NCI-H524 treated with DMSO at 0.1 percent for 48 hours (cell line): ENCODE data around the gene TFAP2C.

Source experiments
- DNase-seq: peaks from one replicate; lab custom pipeline; 2025; lab: John Stamatoyannopoulos, UW

Gene TFAP2C

GRCh38 chr20:56628873-56629463 is at the start of gene TFAP2C:
Gene TFAP2C (plus strand): TSS chr20:56629306. CDS start chr20:56629545, 239 bp downstream.
- no peak for DNase-seq

- DNase-seq, result no peak
Observed at GRCh38 chr20:56580226-56580625, 48.9 kb upstream of the TFAP2C start.

- no peak for DNase-seq
Observed at GRCh38 chr20:56581701-56582100, 47.4 kb upstream of the TFAP2C start.

GRCh38 chr20:56582542-56582941 is 46.6 kb upstream of the TFAP2C start:
- DNase-seq, result no peak

- DNase-seq, result no peak
Observed at GRCh38 chr20:56584916-56585315, 44.2 kb upstream of the TFAP2C start.

GRCh38 chr20:56587307-56588041 is 41.6 kb upstream of the TFAP2C start:
- DNase-seq, result no peak

- no peak for DNase-seq
Observed at GRCh38 chr20:56588996-56589395, 40.1 kb upstream of the TFAP2C start.

GRCh38 chr20:56589633-56590032 is 39.5 kb upstream of the TFAP2C start:
- no peak for DNase-seq

- no peak for DNase-seq
Observed at GRCh38 chr20:56590888-56591287, 38.2 kb upstream of the TFAP2C start.

GRCh38 chr20:56592211-56592610 is 36.9 kb upstream of the TFAP2C start:
- DNase-seq, result no peak

- no peak for DNase-seq
Observed at GRCh38 chr20:56592817-56593216, 36.3 kb upstream of the TFAP2C start.

- DNase-seq, result no peak
Observed at GRCh38 chr20:56595746-56596475, 33.2 kb upstream of the TFAP2C start.

GRCh38 chr20:56601166-56601565 is 27.9 kb upstream of the TFAP2C start:
- DNase-seq, result no peak

GRCh38 chr20:56604673-56605072 is 24.4 kb upstream of the TFAP2C start:
- no peak for DNase-seq

- no peak for DNase-seq
Observed at GRCh38 chr20:56605261-56605996, 23.7 kb upstream of the TFAP2C start.

- no peak for DNase-seq
Observed at GRCh38 chr20:56606174-56606945, 22.7 kb upstream of the TFAP2C start.

- no peak for DNase-seq
Observed at GRCh38 chr20:56607061-56607704, 21.9 kb upstream of the TFAP2C start.

- DNase-seq, result no peak
Observed at GRCh38 chr20:56608376-56608775, 20.7 kb upstream of the TFAP2C start.

GRCh38 chr20:56609321-56609720 is 19.8 kb upstream of the TFAP2C start:
- DNase-seq, result no peak

GRCh38 chr20:56610098-56610497 is 19.0 kb upstream of the TFAP2C start:
- no peak for DNase-seq

- no peak for DNase-seq
Observed at GRCh38 chr20:56614196-56614595, 14.9 kb upstream of the TFAP2C start.
